GM20431 (cell line): ENCODE data around the gene ASIC4.

ENCODE experiments used
- in situ Hi-C: fragments of 300-500 bp; cut with MseI, MboI; formaldehyde crosslinking; loops from one replicate; pipeline ENCODE4 v1.15.0; 2020; ENCODE audit warnings: low sequenced_read_pairs; ENCODE audit not compliant: unreplicated experiment

Gene ASIC4

DNA sequence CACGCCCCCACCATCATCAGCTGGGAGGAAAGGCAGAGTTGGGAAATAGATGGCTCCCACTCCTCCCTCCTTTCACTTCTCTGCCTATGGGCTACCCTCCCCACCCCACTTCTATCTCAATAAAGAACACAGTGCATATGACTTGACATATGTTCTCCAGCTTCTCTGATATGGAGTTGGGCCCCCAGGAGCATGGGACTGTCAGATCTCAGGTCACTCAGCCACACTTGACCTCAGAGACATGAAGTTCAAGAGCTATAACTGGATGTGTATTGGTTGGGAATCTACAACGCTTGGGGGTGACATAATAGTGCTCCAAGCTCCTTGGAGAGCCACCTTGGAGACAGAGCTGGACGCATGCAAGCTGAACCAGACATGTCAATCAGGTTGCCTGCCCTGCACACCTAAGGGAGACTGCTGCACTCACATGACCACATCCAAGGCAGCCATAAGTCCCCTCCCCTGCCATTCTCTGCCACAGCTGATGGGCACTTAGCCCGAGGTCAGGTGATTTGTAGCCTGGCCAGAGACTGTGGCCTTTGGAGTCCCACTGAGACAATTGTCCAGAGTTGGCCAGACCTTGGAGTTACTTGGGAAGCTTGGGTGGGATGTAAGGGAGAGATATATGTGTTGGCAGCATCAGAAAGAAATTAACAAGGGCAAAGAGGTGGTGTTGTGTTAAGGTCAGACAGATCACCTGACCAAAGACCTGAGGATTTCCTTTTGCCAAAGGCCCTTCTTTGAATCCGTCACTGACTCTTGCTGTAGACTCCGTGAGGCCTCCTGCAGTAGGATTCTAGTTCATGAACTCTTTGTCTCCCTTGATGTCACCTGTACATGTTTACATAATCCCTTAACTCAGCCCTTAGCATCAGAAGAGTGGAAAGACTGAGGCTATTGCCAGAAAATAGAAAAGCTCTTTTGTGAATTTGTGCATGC, 61.6 kb downstream of the ASIC4 start:
- in situ Hi-C loops: no loop called here

GRCh38 chr2:219576505-219577388, 62.5 kb downstream of the ASIC4 start:
- in situ Hi-C loops: no loop called here

DNA sequence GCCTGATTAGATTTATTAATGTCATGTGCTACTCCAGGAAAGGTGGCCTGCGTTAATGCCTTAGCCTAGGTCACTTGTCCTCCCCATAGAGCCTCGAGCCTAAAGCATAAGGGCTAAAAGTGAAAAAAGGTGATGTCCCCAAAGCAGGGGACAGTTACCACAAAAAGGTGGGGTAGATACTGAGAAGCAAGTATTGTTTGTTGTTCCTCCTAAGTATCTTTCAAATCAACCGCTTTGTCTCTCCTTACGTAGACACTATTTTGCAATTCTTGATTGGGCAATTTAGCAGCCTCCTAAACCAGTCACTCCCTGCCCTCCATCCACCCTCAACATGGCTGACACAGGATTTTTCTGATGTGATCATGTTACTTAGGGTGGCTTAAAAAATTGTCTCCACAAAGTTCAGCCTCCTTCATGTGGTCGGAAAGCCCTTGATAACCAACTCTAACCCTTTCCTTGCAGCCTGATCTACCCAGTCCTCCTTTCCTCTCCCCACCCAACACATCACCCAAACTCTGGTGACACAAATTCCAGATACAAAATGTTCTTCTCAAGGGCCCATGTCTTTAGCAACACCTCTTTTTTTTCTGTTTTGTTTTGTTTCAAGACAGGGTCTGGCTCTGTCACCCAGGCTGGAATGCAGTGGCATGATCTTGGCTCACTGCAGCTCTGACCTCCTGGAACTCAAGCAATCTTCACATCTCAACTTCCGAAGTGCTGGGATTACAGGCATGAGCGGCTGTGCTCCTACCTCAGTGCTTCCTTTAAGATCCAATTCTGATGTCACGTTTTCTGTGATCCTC, 64.7 kb downstream of the ASIC4 start:
- in situ Hi-C loops: no loop called here

GRCh38 chr2:219581346-219581745, 67.1 kb downstream of the ASIC4 start:
- in situ Hi-C loops: no loop called here
